Germinal center (tissue), 1 donor: ENCODE data around the gene PSMA1.
"Not testable (repeated sequence)": the region's sequence is repeated elsewhere in the genome, so short reads cannot be mapped to it uniquely, and the experiment has no call there.

Source experiments
- DNase-seq: peaks from one replicate; pipeline ENCODE4 v3.0.0; 2012; ENCODE audit warnings: mixed read lengths, low spot score

Gene PSMA1

DNA sequence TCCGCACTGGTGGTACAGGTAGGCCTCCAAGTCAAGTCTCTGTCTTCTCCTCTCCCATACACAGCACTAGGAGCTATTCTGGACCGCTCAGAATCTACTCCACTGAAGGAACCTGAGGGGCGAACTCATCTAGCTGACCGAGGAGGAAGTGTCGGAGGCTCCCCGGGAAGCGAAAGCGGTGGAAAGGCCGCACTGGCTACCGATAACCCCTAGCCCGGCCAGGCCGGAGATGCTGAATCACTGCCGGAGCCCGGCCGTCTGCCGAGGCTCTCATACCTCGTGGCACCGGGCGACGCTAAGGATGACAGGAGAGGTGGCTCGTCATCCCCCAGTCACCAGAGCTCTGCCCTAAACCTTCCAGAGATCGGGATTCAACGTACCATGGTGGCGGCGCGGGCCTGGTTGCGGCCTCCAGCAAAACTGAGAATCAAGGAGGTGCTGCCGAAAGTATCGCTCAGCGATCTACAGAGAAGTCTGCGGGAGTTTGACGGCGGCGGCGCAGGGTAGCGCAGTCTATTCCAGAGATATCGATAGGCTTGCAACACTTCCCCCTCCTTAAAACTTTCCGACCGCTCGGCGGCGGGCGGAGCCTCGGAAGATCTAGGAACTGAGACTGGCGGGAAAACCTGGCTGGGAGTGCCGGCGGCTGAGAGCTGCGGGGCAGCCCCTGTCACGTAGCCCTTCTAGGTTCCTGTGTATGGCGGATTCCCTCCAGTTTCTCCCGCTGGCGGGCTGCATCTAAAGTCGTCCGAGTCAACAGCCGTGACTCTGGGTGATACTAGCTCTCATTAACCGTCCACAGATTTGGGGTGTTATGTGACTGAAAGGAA, at the start of gene PSMA1:
Gene PSMA1 (minus strand): TSS at position 470 of the 830 bp plus-strand sequence. CDS start 87 bp downstream, at position 383.
- DNase-seq: peak; percentile 90

DNA sequence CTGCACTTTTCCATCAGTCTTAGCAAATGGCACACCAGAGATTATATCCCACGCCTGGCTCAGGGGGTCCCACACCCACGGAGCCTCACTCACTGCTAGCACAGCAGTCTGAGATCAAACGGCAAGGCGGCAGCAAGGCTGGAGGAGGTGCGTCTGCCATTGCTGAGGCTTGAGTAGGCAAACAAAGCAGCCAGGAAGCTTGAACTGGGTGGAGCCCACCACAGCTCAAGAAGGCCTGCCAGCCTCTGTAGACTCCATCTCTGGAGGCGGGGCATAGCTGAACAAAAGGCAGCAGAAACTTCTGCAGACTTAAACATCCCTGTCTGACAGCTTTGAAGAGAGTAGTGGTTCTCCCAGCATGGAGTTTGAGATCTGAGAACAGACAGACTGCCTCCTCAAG, 49.3 kb upstream of the PSMA1 start:
- DNase-seq: not testable (repeated sequence)

DNA sequence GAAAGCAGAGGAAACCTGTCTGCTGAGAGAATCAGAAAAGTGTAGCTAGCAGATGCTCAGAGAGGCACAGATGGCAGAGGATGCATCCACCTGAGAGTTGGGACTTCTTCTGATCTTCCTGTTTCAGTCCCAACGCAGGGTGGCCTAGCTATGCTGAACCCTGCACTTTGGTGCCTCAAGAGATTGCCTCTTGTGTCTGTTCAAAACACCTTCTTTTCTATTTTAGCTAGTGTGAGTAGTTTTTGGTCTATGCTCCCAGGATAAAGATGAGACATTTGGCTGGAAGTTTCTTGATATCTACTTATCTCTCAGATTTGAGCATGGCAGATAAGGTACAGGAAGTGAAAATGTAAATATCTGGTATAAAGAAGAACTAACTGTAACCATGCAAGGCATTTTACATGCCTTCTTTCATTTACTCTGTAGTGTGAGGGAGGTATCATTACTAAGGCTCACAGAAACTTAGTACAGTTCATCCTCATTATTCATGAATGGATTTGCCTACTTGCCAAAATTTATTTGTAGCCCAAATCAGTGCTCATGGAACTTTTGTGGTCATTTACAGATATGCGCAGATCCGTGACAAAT, 47.0 kb upstream of the PSMA1 start:
- peak; percentile 10 for DNase-seq

DNA sequence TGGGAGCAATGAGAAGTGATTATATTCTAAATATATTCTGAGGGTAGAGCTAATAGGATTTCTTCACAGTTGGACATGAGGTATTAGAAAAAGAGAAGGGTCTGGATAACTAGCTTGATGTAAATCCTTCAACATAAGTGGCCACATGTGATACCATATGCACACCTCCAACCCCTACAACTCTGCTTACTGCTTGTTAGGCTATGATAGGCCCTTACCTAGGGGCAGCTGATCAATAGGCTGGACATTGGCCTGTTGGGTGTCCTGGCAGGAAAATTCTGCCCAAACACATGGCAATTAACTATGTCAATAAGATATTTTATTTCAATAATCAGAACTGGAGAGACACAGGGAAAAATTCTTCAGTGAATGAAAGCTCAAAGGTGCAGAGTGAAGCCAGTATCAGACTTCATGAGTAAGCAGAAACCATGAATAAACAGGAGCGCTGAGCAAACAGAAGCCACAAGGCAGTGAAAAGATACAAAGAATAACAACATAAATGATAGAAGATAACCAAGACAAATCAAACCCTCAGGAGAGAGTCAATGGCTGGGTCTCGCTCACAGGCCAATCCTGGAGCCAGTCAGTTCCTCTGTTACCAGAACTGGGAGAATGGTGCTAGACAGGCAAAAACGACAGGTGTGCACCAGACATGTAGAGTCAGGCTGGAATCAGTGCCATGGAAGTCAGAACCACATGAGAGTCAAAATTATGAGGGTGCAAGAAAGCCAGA, 46.3 kb upstream of the PSMA1 start:
- no peak for DNase-seq

DNA sequence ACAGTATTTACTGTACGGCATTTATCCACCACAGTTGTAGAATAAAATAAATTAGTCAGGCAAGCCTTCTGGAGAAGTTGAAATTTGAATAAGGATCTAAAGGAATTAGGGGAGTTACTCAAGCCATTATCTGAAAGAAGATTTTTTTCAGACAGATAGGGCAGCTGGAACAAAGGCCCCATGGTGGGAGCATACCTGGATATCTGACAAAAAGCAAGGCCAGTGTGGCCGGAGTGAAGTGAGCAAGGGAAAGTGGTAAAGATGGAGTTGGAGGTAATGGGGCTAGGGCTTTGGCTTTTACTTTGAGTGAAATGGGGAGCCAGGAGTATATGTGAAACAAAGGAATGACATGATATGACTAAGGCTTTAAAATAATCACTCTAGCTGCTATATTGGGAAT, 45.7 kb upstream of the PSMA1 start:
- no peak for DNase-seq

DNA sequence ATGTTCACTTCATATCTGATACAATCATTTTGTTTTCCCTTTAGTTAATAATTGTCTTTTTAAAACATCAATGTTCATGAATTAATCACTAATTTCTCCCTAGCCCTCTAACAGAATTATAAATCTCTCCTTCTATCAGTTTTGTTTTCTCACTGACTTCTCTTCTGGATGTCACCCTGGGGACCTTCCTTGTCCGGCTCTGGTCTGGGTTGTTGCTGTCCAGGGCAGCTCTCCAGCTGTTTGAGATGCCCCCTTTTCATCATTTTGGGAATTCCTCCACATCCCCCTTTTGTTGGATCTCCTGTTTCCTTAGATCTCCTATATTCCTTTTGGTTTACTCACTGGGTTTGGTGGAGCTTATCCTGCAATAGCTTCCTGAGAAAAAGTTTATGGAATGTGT, 35.6 kb upstream of the PSMA1 start:
- DNase-seq: no peak

DNA sequence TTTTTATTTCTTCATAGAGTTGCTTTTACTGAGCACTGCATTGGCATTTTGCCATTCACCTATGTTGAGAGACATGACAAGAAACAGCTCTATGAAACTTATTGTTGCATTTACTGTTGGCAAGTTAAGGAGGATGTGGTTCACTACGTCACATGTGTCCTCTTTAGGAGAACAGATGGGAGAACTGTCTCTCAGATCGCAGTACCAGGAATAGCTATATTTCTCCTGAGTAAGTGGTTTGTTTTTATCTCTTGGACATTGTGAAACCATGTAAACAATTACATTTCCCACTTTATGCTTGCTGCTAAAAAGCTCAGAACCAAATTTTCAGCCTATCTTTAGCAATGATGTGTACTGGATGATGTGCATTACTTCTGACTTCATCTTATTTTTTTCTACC, 34.8 kb upstream of the PSMA1 start:
- no peak for DNase-seq

DNA sequence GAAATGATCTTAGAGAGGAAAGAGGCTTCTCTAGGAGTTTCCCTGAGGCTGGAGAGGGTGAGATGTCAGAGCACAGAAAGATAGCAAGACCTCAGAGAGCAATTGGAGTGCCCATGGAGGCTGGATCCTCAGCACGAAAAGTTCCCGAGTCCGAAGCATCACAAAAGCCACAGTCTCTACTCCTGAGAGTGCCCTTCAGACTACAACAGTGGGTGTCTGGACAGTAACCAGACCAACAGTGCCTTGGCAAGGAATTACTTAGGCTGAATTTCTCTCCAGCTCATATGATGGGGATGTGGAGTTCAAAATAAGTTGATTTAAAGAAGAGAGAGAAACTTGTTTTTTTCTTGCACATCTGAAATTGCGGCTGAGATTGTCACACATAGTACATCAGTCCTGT, 31.9 kb upstream of the PSMA1 start:
- DNase-seq: no peak

DNA sequence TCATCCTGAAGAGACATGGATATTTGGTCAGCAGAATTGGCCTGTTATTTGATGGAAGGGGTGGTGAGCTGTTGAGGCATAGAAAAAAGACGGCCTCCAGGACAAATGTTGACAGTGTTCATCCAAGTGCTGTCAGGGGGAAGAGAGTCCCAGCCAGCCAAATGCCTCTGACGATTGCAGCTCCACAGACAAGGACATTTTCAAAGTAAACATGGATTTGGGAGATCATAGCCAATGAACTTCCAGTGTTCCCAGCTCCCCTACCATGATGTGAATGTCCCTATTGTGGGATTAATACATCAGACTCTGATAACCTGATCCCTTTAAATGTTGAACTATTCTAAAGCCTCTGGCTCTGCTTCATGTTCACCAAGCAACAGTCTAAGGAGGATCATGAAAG, 31.2 kb upstream of the PSMA1 start:
- no peak for DNase-seq

DNA sequence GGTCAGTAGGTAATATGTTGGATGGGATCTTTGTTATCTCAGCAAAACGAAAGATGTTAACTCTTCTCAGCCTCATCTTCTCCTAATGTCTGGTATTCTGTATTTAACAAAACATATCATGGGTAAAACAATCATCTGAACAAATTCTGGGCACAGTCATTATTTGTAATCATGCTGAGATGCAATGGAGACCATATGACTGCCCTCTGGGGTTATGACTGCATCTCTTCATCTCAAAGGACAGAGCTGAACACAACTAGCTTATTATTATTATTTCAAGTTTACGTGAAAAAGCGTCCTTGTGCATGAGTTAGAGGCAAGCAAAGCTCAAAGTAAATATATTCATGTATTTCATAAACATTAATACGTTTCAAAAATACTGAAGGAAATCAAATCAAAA, 29.7 kb upstream of the PSMA1 start:
- DNase-seq: no peak

DNA sequence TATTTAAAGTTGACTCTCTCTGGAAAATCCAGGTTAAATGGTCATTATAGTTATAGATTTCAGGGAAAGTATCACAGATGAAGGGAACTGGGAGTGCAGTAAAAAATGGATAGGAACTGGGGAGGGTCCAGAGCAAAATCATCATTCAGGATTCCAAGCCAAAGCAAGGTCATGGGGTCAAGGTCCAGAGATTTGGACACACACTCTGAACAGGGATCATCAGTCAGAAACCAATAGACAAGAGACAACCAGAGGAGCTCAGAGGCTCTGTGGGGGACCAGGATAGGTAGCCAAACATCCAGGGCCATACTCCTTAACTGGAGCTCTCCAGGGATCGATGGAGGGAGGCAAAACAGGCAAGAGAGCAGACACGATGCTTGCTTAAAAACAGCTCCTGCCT, 27.3 kb upstream of the PSMA1 start:
- DNase-seq: no peak

DNA sequence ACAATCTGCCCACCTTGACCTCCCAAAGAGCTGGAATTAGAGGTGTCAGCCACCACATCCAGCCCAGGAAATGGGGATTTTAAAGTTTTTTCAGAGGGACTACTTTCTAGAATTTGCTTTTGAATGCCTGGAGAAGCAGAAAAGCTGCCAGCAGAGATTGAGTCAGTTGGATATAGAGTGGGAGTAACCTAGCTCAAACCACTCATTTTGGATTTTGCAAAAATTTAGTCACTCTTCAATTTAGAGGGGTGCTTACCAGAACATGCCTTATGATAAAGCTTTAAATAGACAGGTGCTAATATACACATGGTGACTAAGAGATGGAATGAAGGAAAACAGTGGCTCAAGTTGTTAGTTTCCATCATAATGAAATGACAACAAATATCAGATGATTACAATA, 26.5 kb upstream of the PSMA1 start:
- DNase-seq: no peak

DNA sequence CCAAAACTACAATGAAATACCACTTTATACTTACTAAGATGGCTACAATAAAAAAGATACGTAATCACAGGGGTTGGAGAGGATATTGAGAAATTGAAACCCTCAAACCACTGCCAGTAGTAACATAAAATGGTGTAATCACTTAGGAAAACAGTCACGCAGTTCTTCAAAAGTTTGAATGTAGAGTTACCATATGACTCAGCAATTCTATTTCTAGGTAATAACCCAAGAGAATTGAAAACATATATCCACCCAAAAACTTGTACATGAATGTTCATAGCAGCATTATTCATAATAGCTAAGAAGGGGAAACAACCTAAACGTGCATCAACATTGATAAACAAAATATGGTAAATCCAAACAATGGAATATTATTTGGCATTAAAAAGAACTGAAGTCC, 24.4 kb upstream of the PSMA1 start:
- DNase-seq: no peak

DNA sequence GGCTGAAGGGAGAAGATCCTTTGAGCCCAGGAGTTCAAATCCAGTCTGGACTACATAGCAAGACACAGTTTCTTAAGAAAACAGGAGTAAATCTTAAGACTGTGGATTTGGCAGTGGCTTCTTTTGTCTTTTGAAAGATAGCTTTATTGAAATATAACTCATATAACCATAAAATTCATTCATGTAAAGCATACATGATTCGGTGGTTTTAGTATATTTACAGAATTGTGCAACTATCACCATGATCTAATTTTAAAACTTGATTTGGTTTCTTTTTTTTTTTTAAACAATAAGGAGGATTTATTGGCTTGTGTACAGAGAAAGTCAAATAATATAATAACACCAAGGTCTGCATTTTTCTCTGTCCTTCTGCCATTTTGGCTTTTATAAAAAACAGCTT, 23.1 kb upstream of the PSMA1 start:
- no peak for DNase-seq

DNA sequence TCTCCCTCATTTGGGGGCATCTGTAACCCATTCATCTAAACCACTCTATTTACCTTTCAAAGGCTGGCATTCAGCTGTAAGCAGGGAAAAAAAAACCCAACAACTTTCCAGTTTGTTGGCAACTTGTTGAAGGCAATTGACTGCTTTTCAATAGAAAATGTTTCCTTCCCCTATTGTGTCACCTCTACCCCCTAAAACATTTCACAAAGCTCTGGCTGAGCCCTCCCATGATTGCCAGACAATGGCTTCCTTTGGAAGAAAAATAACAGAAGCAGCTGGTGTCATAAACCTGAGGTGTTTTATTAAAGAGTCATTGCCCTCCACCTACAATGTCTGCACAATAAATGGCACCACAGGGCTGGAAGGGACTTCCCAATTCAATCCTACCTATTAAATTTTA, 22.1 kb upstream of the PSMA1 start:
- no peak for DNase-seq

DNA sequence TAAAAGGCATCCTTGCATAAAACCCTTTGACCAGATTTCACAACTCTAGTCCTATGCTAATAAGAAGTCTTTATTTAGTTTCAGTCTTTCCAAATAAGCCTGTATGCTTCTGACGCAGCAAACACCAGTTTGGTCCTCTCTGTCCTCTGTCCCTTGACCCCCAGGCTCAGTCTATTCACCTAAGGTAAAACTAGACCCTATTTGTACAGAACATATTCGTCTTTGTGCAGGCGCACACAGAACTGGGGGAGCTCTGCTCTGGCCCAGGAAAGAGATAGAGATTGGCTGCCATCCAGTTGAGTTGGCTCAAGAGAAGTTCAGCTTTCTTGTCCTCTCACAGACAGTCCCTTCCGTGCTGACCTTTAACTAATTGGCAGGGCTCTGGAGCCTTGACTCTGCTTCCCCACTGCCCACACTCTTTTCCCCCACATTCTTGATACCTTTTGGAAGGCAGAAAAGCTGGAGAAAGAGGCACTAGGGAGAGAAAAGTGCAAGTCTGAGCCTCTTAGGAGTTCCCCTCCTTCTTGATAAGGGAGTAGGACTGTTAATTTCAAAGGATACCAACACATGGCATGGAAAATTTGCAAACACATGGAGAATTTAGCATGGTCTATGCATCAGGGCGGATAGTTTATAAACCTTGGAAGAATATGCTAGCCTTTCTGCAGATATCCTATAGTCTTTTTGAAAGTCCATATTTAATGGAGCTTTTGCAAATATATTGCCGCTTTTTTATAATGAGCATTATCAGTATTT, 21.2 kb upstream of the PSMA1 start:
- DNase-seq: no peak

DNA sequence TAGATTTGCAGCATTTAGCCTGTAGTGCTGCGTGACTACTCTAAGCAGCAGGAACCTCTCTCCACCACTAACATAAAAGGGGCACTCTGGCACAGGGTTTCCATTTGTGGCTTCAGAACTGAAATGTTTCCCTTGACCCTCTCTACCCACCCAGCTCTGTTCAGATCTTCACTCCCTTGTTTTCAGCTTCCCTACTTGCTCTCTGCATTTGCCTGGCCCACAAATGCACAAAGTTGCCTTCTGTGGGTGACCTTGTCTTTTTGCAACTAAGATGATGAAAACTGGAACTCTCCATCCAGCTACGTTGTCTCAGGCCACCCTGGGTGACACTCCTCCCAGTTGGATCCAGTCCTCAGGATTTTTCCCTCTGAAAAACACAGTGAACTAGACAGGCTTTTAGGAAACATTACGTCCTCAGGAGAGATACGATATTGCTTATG, 19.8 kb upstream of the PSMA1 start:
- no peak for DNase-seq

DNA sequence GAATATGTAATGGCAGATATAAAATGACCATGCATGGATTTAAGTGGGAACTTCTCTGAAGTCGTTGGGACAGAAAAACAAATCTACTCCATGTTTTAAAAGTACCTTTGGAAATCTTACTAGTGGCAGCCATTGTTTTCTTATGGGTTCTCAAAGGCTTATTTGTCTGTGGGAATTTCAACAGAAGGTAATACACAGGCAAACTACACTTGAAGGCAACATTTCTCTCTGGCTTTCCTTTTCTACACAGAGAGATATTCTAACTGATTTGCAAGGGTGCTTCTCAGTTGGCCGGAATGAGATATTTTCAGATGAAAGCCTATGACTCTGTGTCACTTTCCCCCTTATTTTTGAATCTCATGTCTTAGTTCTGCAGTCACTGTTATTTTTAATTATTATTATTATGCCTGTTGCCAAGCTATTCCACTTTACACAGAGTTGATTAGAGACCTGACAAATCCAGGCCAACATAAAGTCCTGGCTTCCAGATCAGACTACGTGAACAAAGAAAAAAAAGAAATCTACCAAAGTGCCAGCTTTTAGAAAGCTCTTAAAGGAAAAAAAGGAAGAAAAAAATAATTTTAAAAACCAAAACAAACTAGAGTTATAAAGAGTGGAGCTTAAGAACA, 18.9 kb upstream of the PSMA1 start:
- DNase-seq: no peak

DNA sequence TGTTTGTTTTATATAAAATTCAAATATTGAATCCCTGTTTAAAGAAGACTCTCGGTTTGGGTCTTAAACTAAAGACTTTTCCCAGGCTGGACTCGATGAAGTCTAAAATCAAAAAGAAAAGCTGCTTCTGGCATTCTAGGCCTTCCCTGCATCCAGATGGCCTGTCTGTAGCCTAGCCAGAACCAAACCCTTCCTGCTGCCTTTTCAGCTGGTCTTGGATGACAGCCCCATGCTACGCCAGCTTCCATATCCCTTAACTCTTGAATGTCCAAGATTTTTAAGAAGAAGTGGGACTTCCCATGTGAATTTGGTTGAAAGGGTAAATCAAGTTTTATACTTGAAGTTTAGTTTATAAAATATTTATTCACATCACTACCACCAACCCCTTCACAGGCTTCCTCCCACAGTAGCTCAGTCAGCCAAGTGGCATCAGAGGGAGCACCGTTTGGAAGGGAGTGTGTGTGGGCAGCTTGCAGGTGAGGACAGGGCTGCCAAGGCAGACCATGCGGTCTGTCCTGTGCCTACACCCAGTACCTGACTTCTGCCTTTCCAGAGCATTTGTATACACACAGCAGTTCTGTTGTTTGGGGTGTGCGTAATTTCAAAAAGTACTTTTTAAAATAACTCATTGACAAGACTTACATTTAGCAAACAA, 18.2 kb upstream of the PSMA1 start:
- DNase-seq: no peak

DNA sequence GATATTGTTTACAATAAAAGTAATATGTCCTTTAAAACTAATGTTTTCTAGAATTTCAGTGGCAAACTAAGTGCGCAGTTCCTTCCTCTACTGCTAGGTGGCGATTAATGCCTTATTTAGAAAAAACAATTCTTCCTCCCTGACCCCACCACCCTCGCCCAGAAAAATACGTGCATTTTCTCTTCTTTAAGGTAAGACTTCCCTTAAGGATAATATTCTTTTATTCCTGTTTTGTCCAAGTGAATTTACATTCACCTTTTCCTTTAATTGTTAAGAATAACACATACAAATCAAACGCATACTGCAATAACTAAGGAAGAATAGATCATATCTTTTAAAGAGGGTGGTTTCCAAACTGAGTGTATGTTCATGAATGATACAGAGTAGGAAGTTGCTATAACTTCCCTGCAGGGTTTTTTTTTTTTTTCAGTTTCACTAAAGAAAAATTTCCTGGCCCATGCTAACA, 17.0 kb upstream of the PSMA1 start:
- peak; percentile 60 for DNase-seq

DNA sequence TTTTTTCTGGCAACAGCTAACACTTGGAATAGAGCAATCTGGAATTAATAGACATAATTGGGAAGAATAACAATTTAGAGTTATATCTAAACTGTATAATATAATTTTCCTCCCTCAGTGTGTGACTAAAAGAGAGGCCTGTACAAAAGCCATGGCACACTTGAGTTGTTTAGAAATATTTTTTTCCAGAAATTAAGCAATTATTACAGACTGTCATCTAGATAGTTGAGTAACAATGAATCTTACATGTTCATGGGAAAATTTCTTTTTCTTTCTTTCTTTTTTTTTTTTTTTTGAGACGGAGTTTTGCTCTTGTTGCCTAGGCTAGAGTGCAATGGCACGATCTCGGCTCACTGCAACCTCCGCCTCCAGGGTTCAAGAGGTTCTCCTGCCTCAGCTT, 15.0 kb upstream of the PSMA1 start:
- not testable (repeated sequence) for DNase-seq
